HG02938 (cell line): Measurements from ENCODE around the gene TMEM80.
"Not testable (repeated sequence)": the region's sequence is repeated elsewhere in the genome, so short reads cannot be mapped to it uniquely, and the experiment has no call there.

Experiments used
- ATAC-seq: cut with Tn5 transposase; IDR thresholded peaks from one replicate; pipeline ENCODE4 v1.9.1; 2021; ENCODE audit warnings: mild to moderate bottlenecking, moderate library complexity; ENCODE audit not compliant: unreplicated experiment

TMEM80 gene

DNA sequence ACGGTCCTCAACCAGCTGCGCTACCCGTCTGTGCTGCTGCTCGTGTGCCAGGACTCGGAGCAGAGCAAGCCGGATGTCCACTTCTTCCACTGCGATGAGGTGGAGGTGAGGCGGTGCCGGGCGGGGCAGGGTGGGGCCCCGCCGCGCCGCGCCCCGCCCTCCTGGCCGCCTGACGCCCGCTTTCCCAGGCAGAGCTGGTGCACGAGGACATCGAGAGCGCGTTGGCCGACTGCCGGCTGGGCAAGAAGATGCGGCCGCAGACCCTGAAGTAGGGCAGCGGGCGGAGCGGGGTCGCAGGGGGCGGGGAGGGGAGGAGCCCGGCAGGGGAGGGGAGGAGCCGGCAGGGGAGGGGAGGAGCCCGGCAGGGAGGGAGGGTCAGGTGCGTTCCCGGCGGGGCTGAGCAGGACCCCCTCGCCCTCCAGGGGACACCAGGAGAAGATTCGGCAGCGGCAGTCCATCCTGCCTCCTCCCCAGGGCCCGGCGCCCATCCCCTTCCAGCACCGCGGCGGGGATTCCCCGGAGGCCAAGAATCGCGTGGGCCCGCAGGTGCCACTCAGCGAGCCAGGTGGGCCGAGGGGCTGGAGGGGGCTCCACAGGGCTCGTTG lies 25.1 kb downstream of the TMEM80 start:
- ATAC-seq = no peak

DNA sequence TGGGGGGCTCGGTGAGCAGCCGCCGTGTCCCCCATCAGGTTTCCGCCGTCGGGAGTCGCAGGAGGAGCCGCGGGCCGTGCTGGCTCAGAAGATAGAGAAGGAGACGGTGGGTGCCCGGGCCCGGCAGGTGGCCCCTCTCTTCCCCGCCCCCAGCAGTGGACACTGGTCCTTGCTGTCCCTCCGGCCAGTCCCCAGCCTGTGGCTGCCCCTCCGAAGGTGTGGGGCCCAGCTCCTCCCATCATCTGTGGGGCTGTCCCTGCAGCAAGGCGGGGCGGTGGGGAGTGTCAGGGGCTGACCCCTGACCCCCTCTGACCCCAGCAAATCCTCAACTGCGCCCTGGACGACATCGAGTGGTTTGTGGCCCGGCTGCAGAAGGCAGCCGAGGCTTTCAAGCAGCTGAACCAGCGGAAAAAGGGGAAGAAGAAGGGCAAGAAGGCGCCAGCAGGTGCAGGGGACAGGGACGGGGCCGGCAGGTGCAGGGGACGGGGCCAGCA lies 25.7 kb downstream of the TMEM80 start:
- no peak for ATAC-seq

DNA sequence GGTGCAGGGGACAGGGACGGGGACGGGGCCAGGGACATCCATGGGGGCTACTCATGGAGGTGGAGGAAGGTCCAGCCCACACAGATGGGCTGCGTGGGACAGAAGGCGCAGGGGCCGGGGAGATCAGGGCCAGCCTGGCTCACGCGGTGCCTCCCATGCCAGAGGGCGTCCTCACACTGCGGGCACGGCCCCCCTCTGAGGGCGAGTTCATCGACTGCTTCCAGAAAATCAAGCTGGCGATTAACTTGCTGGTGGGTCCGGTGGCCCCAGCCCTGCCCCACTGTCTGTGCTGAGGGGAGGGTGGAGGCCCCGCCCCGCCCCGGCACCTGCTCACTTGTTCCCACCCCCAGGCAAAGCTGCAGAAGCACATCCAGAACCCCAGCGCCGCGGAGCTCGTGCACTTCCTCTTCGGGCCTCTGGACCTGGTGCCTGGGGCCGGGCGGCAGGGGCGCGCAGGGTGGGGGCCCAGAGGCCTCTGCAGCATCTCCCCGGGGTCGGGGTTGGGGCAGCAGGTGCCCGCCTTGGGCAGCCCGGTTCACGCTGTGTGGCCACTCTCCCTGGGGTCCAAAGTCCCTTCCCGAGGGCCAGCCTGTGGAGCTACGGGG lies 26.2 kb downstream of the TMEM80 start:
- no peak for ATAC-seq

DNA sequence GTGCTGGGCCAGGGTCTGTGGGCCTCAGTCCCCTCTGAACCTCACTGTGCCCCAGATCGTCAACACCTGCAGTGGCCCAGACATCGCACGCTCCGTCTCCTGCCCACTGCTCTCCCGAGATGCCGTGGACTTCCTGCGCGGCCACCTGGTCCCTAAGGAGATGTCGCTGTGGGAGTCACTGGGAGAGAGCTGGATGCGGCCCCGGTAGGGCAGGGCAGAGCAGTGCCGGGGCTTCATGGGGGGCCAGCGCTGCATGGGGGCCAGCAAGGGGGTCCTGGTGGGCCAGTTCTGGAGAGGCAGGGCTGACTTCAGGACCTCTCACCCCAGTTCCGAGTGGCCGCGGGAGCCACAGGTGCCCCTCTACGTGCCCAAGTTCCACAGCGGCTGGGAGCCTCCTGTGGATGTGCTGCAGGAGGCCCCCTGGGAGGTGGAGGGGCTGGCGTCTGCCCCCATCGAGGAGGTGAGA lies 26.8 kb downstream of the TMEM80 start:
- ATAC-seq = no peak

DNA sequence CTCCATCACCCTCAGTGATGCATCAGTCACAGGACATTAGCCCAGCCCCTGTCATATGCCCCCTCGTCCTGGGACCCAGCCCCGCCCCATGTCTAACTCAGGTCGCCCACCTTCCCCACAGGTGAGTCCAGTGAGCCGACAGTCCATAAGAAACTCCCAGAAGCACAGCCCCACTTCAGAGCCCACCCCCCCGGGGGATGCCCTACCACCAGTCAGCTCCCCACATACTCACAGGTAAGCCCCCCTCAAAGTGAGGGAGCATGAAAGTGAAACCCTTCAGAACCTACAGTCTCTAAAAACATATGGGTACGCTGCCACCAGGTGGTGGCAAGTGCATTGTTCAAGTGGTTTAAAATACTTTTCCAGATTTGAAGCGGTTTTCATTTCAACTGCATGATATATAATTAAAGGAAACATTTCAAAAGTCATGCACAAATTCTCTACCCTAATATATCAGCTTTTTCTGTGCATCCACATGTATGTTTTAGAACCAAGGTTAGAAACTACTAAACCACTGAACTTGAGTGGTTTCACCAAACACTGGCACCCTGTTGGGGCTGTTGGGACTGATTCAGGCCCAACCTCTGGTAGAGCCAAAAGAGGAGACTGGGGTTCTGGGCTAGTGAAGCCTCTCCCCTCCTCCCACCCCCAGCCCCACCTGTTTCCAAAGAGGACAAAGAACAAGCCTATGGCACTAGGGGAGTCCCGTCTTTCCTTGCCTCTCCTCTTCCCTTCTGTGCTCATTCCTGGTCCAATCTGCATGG lies 27.7 kb downstream of the TMEM80 start:
- ATAC-seq = no peak

DNA sequence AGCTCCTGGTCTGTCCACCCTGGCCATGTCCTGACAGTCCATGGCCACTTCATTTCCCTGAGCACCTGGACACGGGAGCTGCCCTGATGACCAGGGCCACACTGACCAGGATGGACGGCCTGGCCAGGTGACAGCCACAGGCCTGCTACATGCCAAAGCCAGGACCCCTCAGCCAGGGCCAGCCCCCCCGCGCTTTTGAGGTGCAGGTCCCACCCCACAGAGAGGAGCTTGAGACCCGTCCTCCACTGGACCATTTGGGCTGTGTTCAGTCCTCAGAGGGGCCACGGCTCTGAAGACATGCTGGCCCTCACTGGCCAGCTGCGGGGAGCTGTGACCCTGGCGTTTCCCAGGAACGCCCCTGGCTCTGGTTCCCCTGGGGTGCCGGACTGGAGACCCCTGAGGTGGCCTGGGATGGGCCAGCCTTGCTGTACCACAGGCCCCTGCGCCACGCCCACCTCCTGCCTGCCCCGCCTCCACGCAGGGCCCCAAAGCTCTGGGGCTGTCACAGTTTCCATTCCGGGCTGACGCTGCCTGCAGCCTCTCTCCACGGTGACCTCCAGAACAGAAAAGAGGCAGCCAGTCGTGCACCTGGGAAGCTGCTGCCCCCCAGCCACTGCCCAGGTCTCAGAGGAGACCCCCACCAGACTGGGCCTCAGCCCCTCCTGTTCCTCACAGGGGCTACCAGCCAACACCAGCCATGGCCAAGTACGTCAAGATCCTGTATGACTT lies 28.6 kb downstream of the TMEM80 start:
- no peak for ATAC-seq

DNA sequence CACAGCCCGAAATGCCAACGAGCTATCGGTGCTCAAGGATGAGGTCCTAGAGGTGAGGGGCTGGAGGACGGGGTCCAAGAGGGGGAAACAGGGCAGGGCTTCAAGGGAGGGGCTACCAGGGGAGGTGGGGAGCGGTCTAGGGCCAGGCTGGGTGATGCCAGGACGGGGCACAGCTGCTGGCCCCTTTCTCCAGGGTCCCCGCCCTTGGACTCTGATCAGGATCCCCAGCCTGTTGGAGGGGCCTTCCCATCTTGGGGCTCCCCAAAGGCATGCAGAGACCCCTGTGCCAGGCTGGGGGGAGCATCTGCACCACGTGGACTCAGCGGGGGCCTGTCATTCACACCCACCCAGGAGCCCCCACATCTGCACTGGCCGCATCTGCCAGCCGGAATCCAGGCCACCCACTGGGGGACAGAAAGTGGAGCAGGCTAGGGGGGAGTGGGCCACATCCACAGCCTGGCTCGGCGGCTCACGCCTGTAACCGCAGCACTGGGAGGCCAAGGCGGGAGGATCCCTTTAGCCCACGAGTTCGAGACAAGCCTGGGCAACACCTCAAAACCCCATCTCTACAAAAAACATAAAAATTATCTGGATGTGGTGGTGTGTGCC lies 29.3 kb downstream of the TMEM80 start:
- no peak for ATAC-seq

DNA sequence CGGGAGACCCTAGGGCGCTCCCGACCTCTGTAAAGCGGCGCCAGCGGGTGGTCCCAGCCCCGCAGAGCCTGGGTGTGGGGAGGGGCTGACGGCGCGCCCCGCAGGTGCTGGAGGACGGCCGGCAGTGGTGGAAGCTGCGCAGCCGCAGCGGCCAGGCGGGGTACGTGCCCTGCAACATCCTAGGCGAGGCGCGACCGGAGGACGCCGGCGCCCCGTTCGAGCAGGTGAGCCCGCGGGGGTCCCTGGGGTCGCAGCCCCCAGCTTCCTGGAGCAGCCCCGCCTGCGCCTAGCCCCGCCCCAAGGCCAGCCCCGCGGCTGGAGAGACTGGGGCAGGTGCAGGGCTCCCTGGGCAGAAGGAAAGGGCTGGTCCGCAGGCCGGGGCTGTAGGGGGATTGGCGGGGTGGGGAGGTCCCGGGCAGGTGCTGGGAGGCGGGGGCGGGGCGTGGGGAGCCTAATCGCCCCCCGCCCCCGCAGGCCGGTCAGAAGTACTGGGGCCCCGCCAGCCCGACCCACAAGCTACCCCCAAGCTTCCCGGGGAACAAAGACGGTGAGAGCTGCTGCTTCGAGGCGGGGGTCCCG lies 30.1 kb downstream of the TMEM80 start:
- no peak for ATAC-seq

DNA sequence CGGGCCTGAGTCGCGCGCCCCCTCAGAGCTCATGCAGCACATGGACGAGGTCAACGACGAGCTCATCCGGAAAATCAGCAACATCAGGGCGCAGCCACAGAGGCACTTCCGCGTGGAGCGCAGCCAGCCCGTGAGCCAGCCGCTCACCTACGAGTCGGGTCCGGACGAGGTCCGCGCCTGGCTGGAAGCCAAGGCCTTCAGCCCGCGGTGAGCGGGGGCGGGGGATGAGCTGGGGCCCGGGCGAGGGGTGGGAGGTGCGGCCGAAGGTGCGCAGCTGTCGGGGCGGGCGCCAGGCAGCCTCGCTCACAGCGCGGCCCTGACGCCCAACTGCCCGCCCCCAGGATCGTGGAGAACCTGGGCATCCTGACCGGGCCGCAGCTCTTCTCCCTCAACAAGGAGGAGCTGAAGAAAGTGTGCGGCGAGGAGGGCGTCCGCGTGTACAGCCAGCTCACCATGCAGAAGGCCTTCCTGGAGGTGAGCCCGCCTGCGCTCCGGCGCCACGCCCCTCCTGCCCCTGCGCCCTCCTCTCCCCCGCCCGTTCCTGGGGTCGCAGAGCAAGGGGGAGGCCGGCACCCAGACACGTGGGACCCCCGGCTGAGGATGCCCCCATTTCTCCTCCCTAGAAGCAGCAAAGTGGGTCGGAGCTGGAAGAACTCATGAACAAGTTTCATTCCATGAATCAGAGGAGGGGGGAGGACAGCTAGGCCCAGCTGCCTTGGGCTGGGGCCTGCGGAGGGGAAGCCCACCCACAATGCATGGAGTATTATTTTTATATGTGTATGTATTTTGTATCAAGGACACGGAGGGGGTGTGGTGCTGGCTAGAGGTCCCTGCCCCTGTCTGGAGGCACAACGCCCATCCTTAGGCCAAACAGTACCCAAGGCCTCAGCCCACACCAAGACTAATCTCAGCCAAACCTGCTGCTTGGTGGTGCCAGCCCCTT lies 30.9 kb downstream of the TMEM80 start:
- ATAC-seq = no peak

DNA sequence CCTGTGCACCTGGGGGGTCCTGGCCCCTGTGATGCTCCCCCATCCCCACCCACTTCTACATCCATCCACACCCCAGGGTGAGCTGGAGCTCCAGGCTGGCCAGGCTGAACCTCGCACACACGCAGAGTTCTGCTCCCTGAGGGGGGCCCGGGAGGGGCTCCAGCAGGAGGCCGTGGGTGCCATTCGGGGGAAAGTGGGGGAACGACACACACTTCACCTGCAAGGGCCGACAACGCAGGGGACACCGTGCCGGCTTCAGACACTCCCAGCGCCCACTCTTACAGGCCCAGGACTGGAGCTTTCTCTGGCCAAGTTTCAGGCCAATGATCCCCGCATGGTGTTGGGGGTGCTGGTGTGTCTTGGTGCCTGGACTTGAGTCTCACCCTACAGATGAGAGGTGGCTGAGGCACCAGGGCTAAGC lies 31.7 kb downstream of the TMEM80 start:
- ATAC-seq = no peak

DNA sequence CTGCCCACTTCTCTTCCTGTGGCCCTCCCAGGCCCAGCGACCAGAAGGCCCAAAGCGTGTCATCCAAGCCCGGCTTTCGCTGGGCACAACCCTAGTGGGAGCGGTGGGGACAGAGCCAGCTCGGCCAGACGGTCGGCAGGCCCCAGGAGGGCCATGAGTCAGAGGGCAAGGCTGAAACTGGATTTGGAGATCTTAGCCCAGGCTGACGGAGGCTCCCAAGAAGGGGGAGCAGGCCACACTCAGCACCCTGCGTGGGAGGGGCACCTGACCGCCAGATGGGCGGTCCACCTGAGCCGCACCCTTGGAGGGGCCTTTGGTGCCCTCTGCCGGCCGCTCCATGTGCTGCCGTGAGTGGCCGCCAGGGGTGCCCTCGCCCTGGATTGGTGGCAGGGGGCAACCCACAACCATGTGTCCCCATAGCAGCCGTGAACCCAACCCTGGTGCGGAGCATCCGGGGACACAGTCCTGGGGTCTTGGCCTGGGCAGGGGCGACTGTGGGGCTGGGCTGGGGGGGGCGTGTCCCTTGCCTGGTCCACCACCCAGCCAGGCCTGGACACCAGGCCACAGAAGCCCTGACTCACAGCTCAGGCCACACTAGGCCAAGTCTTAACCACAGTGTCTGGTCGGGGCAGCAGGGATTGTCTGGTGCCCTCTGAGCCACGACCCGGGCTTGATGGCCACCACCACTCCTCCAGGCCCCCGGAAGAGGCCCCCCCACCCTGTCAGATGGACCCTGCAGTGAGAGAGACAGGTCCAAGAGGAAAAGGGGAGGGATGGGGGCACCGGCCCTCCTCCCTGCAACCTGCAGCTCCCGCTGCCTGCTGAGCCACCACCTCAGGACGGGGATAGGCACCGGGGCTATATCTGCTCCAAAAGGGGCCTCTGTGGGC lies 32.5 kb downstream of the TMEM80 start:
- no peak for ATAC-seq

DNA sequence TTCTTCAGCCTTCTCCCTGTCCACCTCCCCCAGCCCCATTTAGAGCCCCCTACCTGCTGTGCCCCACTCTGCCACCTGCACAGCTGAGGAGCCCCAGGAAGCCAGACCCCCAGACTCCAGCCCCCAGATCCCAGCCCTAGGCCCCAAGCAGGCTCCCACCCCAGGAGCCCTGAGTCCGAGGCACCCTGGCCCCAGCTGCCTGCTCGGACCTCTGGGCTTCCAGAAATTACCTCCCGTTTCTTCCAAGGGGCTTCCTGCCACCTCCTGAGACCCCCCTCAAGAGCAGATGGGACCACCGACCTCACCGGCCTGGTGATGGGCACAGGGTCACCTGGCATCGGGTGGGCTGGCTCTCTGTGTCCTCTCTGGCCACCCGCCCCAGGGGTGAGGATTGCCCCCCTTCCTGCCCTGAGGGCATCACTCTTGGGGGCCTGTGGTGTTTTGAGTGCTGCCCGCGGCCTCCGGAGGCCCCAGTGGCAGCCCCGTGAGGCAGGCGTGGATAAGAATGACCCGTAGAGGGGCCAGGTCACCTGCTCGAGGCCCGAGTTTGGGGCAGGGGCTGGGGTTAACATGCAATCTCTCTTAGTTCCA lies 33.4 kb downstream of the TMEM80 start:
- no peak for ATAC-seq

DNA sequence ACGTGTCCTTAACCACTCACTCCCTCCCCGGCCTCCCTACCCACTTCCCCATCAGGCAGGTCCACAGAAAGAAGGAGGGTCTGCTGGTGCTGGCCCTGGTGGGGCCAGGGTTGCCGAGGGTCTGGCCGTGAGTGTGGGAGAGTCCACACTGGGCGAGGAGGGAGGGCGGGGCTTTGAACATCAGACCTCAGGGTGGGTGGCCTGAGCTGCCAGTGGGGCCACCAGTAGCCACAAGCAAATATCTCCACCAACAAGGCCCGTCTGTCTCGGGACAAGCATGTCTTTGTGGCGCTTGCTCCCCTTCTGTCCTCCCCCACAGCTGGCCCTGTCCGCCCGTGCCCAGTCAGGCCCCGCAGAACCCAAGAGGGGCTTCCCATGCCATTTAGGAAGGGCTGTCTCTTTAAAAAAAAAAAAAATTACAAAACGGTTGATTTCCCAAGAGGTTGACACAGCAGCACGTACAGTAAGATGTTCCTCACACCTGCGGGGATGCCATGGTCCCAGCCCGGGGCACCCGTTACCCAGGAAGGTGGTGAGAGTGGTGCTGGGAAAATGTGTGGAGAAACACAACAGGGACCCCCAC lies 34.0 kb downstream of the TMEM80 start:
- ATAC-seq = no peak

DNA sequence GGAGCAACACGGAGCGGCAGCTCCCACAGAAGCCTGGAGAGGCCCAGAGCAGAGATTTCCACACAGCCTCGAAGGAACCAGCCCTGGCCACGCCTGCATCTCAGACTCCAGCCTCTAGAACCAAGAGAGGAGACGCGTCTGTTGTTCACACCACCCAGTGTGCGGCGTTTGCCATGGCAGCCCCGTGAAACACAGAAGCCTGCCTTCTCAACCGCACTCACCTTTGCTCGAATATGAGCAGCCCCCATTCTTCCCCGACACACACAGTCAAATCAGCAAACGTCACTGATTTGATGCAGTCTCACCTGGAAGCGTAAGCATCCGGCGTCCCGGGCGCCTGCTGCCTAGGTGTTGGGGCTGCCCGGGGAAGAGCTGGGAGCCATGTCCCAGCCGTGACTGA lies 37.5 kb downstream of the TMEM80 start:
- ATAC-seq = no peak

DNA sequence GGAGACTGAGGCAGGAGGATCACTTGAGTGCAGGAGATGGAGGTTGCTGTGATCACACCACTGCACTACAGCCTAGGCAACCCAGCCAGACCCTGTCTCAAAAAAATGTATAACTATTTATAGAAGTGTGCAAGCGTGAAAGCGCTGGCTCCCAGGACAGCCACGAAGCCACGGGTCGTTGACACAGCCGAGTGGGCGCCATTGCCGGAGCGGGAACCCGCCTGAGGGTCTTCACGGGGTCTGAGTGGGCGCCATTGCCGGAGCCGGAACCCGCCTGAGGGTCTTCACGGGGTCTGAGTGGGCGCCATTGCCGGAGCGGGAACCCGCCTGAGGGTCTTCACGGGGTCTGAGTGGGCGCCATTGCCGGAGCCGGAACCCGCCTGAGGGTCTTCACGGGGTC lies 38.9 kb downstream of the TMEM80 start:
- ATAC-seq = not testable (repeated sequence)

DNA sequence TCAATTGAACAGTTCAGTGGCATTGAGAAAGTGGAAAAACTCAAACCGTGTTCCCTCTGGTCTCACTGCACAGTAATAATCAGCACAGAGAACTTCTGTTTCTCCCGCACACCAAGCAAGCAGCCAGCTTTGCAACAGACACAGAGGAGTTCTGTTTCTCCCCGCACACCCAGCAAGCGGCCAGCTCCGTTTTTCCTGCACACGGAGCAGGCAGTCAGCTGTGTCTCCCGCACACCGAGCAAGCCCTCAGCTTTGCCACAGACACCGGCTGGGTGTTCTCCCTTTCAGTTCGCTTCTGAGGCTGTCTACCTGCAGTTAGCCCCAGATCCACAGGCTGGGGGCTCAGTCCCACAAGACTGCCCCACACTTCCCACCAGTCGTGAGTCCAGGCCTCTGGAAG lies 41.8 kb downstream of the TMEM80 start:
- ATAC-seq = no peak

DNA sequence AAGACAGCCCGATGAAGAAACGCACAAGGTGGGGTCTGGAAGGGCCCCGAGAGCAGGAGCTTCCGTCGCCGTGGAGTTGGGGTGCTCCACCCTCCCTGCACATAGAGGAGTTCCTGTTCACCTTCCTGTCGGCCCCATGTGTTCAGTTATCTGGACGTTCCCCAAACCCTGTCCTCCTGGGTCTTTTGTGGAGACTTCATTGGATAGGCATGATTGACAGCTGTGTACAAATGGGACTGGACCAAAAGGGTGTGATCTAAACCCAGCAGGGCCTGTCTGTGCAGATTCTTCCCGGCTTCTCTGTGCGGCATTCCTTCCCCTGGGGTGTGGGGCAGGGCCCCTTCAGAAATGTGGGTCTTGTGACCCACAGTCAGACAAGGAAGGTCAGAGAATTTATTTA lies 42.3 kb downstream of the TMEM80 start:
- ATAC-seq = not testable (repeated sequence)

DNA sequence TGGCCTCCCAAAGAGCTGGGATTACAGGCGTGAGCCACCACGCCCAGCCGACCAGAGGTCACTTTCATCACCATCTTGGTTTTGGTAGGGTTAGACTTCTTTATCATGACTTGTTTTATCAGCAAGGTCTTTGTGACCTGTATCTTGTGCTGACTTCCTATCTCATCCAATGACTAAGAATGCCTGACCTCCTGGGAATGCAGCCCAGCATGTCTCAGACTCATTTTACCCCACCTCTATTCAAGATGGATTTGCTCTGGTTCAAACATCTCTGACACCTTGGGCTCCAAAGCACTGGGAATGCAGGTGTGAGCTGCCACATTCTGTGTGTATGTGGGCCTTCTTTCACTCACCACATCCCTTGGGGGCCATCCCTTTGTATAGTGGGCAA lies 46.5 kb downstream of the TMEM80 start:
- no peak for ATAC-seq
